SKM-1 (cell line): ENCODE measurements around the gene RASA3.

Experiments
- DNase-seq: peaks from one replicate; lab custom pipeline; 2025; ENCODE audit not compliant: unreplicated experiment; lab: John Stamatoyannopoulos, UW

Gene RASA3

GRCh38 chr13:114069376-114070097 lies 62.9 kb downstream of the RASA3 start:
- no peak for DNase-seq

- peak; percentile 7 for DNase-seq
Measured at GRCh38 chr13:114068656-114069318, 63.6 kb downstream of the RASA3 start.

GRCh38 chr13:114067886-114068651 lies 64.4 kb downstream of the RASA3 start:
- DNase-seq = no peak

- DNase-seq = peak; percentile 28
Measured at GRCh38 chr13:114067381-114067885, 65.0 kb downstream of the RASA3 start.

- DNase-seq = no peak
Measured at GRCh38 chr13:114066956-114067355, 65.5 kb downstream of the RASA3 start.

GRCh38 chr13:114065926-114066774 lies 66.3 kb downstream of the RASA3 start:
- DNase-seq = no peak

GRCh38 chr13:114065141-114065925 lies 67.1 kb downstream of the RASA3 start:
- DNase-seq = peak; percentile 78

GRCh38 chr13:114064450-114065140 lies 67.8 kb downstream of the RASA3 start:
- DNase-seq = no peak

- DNase-seq = no peak
Measured at GRCh38 chr13:114063545-114064449, 68.6 kb downstream of the RASA3 start.

- DNase-seq = peak; percentile 79
Measured at GRCh38 chr13:114062754-114063153, 69.7 kb downstream of the RASA3 start.

- DNase-seq = no peak
Measured at GRCh38 chr13:114062341-114062740, 70.1 kb downstream of the RASA3 start.

GRCh38 chr13:114061744-114062143 lies 70.7 kb downstream of the RASA3 start:
- DNase-seq = no peak

- no peak for DNase-seq
Measured at GRCh38 chr13:114061047-114061446, 71.4 kb downstream of the RASA3 start.

GRCh38 chr13:114059946-114060860 lies 72.2 kb downstream of the RASA3 start:
- no peak for DNase-seq

- DNase-seq = no peak
Measured at GRCh38 chr13:114059428-114059827, 73.0 kb downstream of the RASA3 start.

GRCh38 chr13:114058051-114058867 lies 74.2 kb downstream of the RASA3 start:
- DNase-seq = no peak
